Trophoblast cell (in vitro differentiated cells and primary cell): ENCODE data around the gene MED13L.

Experiments
- DNase-seq, 2 donors: peaks; one replicate each; pipeline ENCODE4 v3.0.0-alpha.2; 2016
- H2AFZ ChIP-seq: 2 replicates; pipeline ENCODE4 v1.6.1; 2013; ENCODE audit warnings: low read length, moderate library complexity, mild to moderate bottlenecking; ENCODE audit not compliant: insufficient read depth, poor library complexity
- H2AK5ac ChIP-seq: 2 replicates; pipeline ENCODE4 v1.6.1; 2013; ENCODE audit warnings: mild to moderate bottlenecking, low read length
- H2BK120ac ChIP-seq: 2 replicates; pipeline ENCODE4 v1.6.1; 2013; ENCODE audit warnings: low read length, mild to moderate bottlenecking, moderate library complexity; ENCODE audit not compliant: insufficient read depth, poor library complexity
- H2BK12ac ChIP-seq: 2 replicates; pipeline ENCODE4 v1.6.1; 2013; ENCODE audit warnings: mild to moderate bottlenecking, low read length, moderate library complexity
- H2BK5ac ChIP-seq: 2 replicates; pipeline ENCODE4 v1.6.1; 2013; ENCODE audit warnings: low read length, low read depth, moderate library complexity, mild to moderate bottlenecking; ENCODE audit not compliant: poor library complexity
- H3K14ac ChIP-seq: 2 replicates; pipeline ENCODE4 v1.6.1; 2013; ENCODE audit warnings: mild to moderate bottlenecking, low read length
- H3K18ac ChIP-seq: 2 replicates; pipeline ENCODE4 v1.6.1; 2013; ENCODE audit warnings: mild to moderate bottlenecking, low read length
- H3K23ac ChIP-seq: 2 replicates; pipeline ENCODE4 v1.6.1; 2013; ENCODE audit warnings: low read length
- H3K27ac ChIP-seq: 2 replicates; pipeline ENCODE4 v1.5.1; 2013; ENCODE audit warnings: low read depth, mild to moderate bottlenecking, inconsistent platforms, low read length, moderate library complexity
- H3K27me3 ChIP-seq: 2 replicates; pipeline ENCODE4 v1.6.1; 2013; ENCODE audit warnings: inconsistent platforms, mild to moderate bottlenecking, low read length, moderate library complexity; ENCODE audit not compliant: insufficient read depth
- H3K36me3 ChIP-seq, 2 experiments: 1 replicate in 1 of 2; 2 replicates in 1 of 2; pipeline ENCODE4 v1.6.1; 2013; ENCODE audit warnings: low read length in 2 of 2, mild to moderate bottlenecking in 2 of 2, moderate library complexity in 1 of 2; ENCODE audit not compliant: insufficient read depth in 2 of 2, control insufficient read depth in 1 of 2
- H3K4ac ChIP-seq: 2 replicates; pipeline ENCODE4 v1.6.1; 2013; ENCODE audit warnings: low read depth, mild to moderate bottlenecking, low read length, moderate library complexity
- H3K4me1 ChIP-seq, 2 experiments: 1 replicate in 1 of 2; 2 replicates in 1 of 2; pipeline ENCODE4 v1.6.1; 2013; ENCODE audit warnings: low read length in 2 of 2, mild to moderate bottlenecking in 2 of 2, moderate library complexity in 1 of 2; ENCODE audit not compliant: insufficient read depth in 2 of 2, control insufficient read depth in 1 of 2
- H3K4me2 ChIP-seq: 2 replicates; pipeline ENCODE4 v1.6.1; 2013; ENCODE audit warnings: inconsistent platforms, mild to moderate bottlenecking, low read length, moderate library complexity
- H3K4me3 ChIP-seq: 2 replicates; pipeline ENCODE4 v1.5.1; 2013; ENCODE audit warnings: mild to moderate bottlenecking, low read depth, low read length, inconsistent platforms
- H3K79me1 ChIP-seq: one replicate; pipeline ENCODE4 v1.6.1; 2013; ENCODE audit warnings: low read length
- H3K79me2 ChIP-seq: 2 replicates; pipeline ENCODE4 v1.6.1; 2013; ENCODE audit warnings: low read length, mild to moderate bottlenecking; ENCODE audit not compliant: control insufficient read depth, insufficient read depth, poor library complexity
- H3K9ac ChIP-seq: 2 replicates; pipeline ENCODE4 v1.6.1; 2013; ENCODE audit warnings: mild to moderate bottlenecking, low read length
- H3K9me3 ChIP-seq: 2 replicates; pipeline ENCODE4 v1.6.1; 2013; ENCODE audit warnings: low read depth, mild to moderate bottlenecking, control low read depth, inconsistent platforms, low read length; ENCODE audit not compliant: insufficient read depth
- H4K12ac ChIP-seq: 2 replicates; pipeline ENCODE4 v1.6.1; 2013; ENCODE audit warnings: low read depth, mild to moderate bottlenecking, low read length, moderate library complexity
- H4K8ac ChIP-seq: 2 replicates; pipeline ENCODE4 v1.6.1; 2013; ENCODE audit warnings: low read depth, mild to moderate bottlenecking, low read length, moderate library complexity
- H4K91ac ChIP-seq: one replicate; pipeline ENCODE4 v1.6.1; 2013; ENCODE audit warnings: low read depth, mild to moderate bottlenecking, low read length, moderate library complexity
- WGBS: extraction: QIAGEN DNeasy Blood & Tissue Kit; methylation state at CpG from one replicate; pipeline ENCODE4 v1.1.7; 2013; ENCODE audit warnings: missing lambda C conversion rate; ENCODE audit not compliant: insufficient read length, insufficient coverage; ENCODE audit errors: extremely low coverage; 5-methylcytosine and 5-hydroxymethylcytosine counted together

Gene MED13L

DNA sequence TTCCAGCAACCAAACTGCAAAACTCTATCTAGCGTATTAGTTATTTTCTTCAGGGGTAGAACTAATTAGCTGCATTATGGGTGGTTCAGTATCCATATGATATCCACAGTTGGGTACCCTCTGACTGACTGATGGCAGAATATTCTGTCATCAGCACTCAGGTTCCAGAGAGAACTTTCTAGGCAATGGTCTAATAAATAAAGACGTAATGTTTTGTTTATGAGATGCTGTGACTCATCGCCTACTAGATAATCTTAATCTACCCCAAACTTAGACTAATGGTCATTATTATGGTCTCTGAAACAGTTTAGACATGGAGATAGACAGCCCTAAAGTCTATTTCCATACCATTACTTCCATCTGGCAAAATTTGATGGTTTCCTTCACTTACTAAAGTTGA is 220.1 kb downstream of the MED13L start:
- Histone ChIP-seq H2BK120ac (no peak overlapping the region), H3K4me3 (no peak overlapping the region), H3K4me2 (no peak overlapping the region), H4K12ac (no peak overlapping the region), H2AK5ac (no peak overlapping the region), H3K23ac (no peak overlapping the region), H2BK5ac (no peak overlapping the region), H3K27me3 (no peaks in the 10 kb centered on the region), H3K79me2 (no peaks in the 10 kb centered on the region), H3K36me3 (no peaks in the 10 kb centered on the region), H3K9ac (no peak overlapping the region), H3K14ac (no peak overlapping the region), H4K8ac (no peak overlapping the region), H3K18ac (no peak overlapping the region), H2AFZ (no peak overlapping the region), H3K4ac (no peak overlapping the region), H3K79me1 (no peaks in the 10 kb centered on the region), H3K27ac (no peak overlapping the region), H4K91ac (no peak overlapping the region), H3K4me1 (peaks cover 0 to 4% of the 10 kb centered on the region in 2 experiments), H2BK12ac (no peak overlapping the region), H3K9me3 (no peaks in the 10 kb centered on the region)
- no peak for DNase-seq
- whole genome bisulfite sequencing: no CpG with 5 or more reads among the region's 3 CpGs

DNA sequence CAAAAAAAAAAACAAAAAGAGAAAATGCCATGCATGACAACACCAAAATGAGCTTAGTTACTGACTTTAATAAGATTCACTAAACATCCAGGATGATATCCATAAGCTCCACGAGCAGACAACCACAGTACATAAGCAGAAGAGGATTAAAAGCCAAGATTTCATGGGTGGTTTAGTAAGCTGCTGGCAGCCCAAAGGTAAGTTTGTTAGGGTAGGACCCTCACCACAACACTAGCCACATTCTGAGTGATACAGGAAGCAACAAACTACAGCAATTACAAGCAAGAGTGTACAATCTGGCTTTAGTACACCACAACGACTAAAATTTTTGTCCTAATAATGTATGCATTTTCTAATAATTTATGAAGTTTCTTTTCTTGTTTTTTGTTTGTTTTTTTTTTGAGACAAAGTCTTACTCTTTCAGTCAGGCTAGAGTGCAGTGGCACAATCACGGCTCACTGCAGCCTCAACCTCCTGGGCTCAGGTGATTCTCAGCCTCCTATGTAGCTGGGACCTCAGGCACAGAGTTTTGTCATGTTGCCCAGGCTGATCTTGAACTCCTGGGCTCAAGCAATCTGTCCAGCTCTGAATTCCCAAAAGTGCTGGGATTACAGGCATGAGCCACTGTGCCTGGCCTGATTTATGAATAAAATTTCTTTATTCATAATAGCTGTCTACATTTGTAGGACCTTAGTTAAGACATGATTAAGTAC is 221.4 kb downstream of the MED13L start:
- no peak overlapping the region for H3K4me3 ChIP-seq
- no peaks in the 10 kb centered on the region for H3K79me2 ChIP-seq
- H3K14ac ChIP-seq: no peak overlapping the region
- no peak overlapping the region for H3K23ac ChIP-seq
- H2BK120ac ChIP-seq: no peak overlapping the region
- H4K12ac ChIP-seq: no peak overlapping the region
- H2BK5ac ChIP-seq: no peak overlapping the region
- H3K9ac ChIP-seq: no peak overlapping the region
- H3K79me1 ChIP-seq: no peaks in the 10 kb centered on the region
- H3K27me3 ChIP-seq: no peaks in the 10 kb centered on the region
- no peak overlapping the region for H3K27ac ChIP-seq
- H4K8ac ChIP-seq: no peak overlapping the region
- no peak overlapping the region for H3K4me2 ChIP-seq
- H3K9me3 ChIP-seq: no peaks in the 10 kb centered on the region
- peak overlapping the region; percentile 80 for H3K4ac ChIP-seq
- WGBS: no CpG with 5 or more reads among the region's 3 CpGs
- no peak overlapping the region for H2BK12ac ChIP-seq
- H2AFZ ChIP-seq: no peak overlapping the region
- no peak overlapping the region for H2AK5ac ChIP-seq
- H3K18ac ChIP-seq: no peak overlapping the region
- H3K36me3 ChIP-seq: no peaks in the 10 kb centered on the region
- H3K4me1 ChIP-seq: peaks cover 0 to 4% of the 10 kb centered on the region in 2 experiments
- DNase-seq: no peak
- no peak overlapping the region for H4K91ac ChIP-seq

DNA sequence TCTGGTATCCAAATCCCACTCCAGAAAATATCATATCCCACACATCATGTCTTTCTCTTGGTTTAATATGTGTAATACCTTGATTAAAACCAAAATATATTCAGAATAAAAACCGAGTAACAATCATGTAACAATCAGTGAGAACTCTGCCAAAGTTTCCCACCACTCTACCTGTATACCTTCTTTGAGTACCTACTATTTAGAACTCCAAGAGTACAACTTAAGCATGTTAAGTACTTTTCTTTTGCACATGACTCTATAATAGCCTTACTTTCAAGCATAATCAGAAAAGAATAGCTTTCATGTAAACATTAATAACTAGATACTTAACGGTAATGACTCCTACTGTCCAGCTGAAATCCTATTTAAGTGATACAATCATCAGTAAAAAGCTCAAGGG is 223.2 kb downstream of the MED13L start:
- H3K79me1 ChIP-seq: no peaks in the 10 kb centered on the region
- no peak overlapping the region for H3K4me3 ChIP-seq
- no peak overlapping the region for H2AFZ ChIP-seq
- no peak overlapping the region for H2BK5ac ChIP-seq
- no peak overlapping the region for H2BK12ac ChIP-seq
- DNase-seq: no peak
- H2BK120ac ChIP-seq: no peak overlapping the region
- no peak overlapping the region for H4K12ac ChIP-seq
- H2AK5ac ChIP-seq: no peak overlapping the region
- no peaks in the 10 kb centered on the region for H3K36me3 ChIP-seq
- peaks cover 0 to 4% of the 10 kb centered on the region in 2 experiments for H3K4me1 ChIP-seq
- no peaks in the 10 kb centered on the region for H3K79me2 ChIP-seq
- H3K23ac ChIP-seq: no peak overlapping the region
- no peaks in the 10 kb centered on the region for H3K9me3 ChIP-seq
- H3K27ac ChIP-seq: no peak overlapping the region
- H3K18ac ChIP-seq: no peak overlapping the region
- no peak overlapping the region for H3K4ac ChIP-seq
- H4K91ac ChIP-seq: no peak overlapping the region
- H3K27me3 ChIP-seq: no peaks in the 10 kb centered on the region
- no peak overlapping the region for H3K9ac ChIP-seq
- WGBS: no CpG with 5 or more reads among the region's 2 CpGs
- no peak overlapping the region for H4K8ac ChIP-seq
- H3K4me2 ChIP-seq: no peak overlapping the region
- H3K14ac ChIP-seq: no peak overlapping the region

DNA sequence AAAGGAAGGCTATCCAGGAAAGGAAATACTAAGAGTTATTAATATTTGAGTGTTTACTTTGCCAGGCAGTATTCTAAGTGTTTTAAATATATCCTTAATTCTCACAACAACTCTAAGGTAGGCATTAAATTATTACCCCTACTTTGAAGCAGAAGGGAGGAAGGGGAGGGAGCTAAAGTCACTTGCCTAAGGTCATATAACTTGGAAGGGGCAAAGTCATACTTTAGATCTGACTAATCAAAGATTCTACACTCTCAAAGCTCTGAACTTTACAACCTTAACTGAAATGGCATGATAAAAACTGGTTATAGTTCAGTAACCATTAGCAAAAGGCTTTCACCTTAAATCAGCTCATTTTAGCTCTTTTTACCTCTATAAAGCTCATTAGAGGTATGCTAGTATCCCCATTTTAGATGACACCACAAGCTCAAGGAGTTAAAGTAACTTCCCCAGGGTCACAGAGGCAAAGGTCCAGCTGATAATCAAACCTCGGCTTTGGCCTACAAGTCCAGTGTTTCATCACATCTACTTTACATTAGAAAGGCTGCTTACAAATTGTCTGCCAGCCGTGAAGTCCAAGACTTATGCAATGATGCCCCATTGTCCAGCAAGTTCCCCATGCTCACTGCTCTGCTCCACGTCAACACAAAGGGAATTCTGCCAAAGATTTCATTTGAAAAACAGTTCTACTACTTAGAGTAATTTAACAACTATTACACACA is 223.9 kb downstream of the MED13L start:
- H3K18ac ChIP-seq: no peak overlapping the region
- H2AFZ ChIP-seq: no peak overlapping the region
- H3K9ac ChIP-seq: no peak overlapping the region
- H4K91ac ChIP-seq: no peak overlapping the region
- no peak overlapping the region for H4K8ac ChIP-seq
- WGBS: no CpG with 5 or more reads among the region's 3 CpGs
- no peak overlapping the region for H2BK5ac ChIP-seq
- H4K12ac ChIP-seq: no peak overlapping the region
- H2BK120ac ChIP-seq: no peak overlapping the region
- H3K27ac ChIP-seq: no peak overlapping the region
- H3K79me2 ChIP-seq: no peaks in the 10 kb centered on the region
- H3K9me3 ChIP-seq: no peaks in the 10 kb centered on the region
- H3K4me3 ChIP-seq: no peak overlapping the region
- H3K27me3 ChIP-seq: no peaks in the 10 kb centered on the region
- H3K36me3 ChIP-seq: no peaks in the 10 kb centered on the region
- H3K4ac ChIP-seq: no peak overlapping the region
- H3K4me1 ChIP-seq: peaks cover 0 to 4% of the 10 kb centered on the region in 2 experiments
- DNase-seq: peak in 1 of 2 donors; percentile 37
- no peak overlapping the region for H2AK5ac ChIP-seq
- H2BK12ac ChIP-seq: no peak overlapping the region
- no peak overlapping the region for H3K4me2 ChIP-seq
- H3K23ac ChIP-seq: no peak overlapping the region
- no peaks in the 10 kb centered on the region for H3K79me1 ChIP-seq
- H3K14ac ChIP-seq: no peak overlapping the region
